Suprapubic skin (tissue), 3 donors: ENCODE measurements around the gene MTSS2.

Experiments used
- CTCF ChIP-seq, 2 donors: fragments of 200-600 bp in 1 of 2; fragments of 450-650 bp in 1 of 2; sonication (generic) in 1 of 2; IDR thresholded peaks; one replicate each; pipeline ENCODE4 v1.5.1; 2016 to 2019; ENCODE audit warnings: antibody characterized with exemption in 2 of 2, mild to moderate bottlenecking in 1 of 2, moderate library complexity in 1 of 2
- POLR2A ChIP-seq, 2 donors: fragments of 450-650 bp; IDR thresholded peaks; one replicate each; pipeline ENCODE4 v1.6.1; 2017; ENCODE audit warnings: antibody characterized with exemption in 2 of 2, mild to moderate bottlenecking in 2 of 2, moderate library complexity in 2 of 2

GRCh38 chr16:70689970-70690891, 4.4 kb upstream of the MTSS2 start:
- TF ChIP-seq CTCF (IDR thresholded peaks at IDR 0.05) (no peak), POLR2A (IDR thresholded peaks at IDR 0.05) (no peak)
